Pancreas (tissue), 10 donors: ENCODE measurements around the gene MACROD2. TPM values are rescaled to one million over a fixed set of nuclear protein-coding genes. Genes with fewer than 3 reads are reported as not detected.
A peak's percentile ranks its signal among the peaks of the same experiment; 100 is the strongest.

Source experiments
- ATAC-seq, 4 donors: fragments of 200-7000 bp; cut with Tn5 transposase; one replicate each; pipeline versions ENCODE4 v1.8.0 to v1.9.1; 2020; ENCODE audit warnings: mild to moderate bottlenecking in 4 of 4, moderate library complexity in 4 of 4
- DNase-seq, 6 donors: peaks; one replicate each; pipeline ENCODE4 v3.0.0-alpha.2; 2020
- FAIRE-seq: peaks from 2 replicates; lab custom pipeline; 2012; peaks lifted over from hg19 to GRCh38; lab: Jason Lieb, UNC
- H3K27ac ChIP-seq, 4 donors: fragments of 200-600 bp; sonication (generic); 1 replicate in 3 of 4; 2 replicates in 1 of 4; pipeline versions ENCODE4 v1.5.0 to v1.8.0; 2020
- H3K27me3 ChIP-seq, 4 donors: fragments of 200-600 bp; one replicate each; pipeline ENCODE4 v1.8.0; 2021
- H3K36me3 ChIP-seq, 3 donors: fragments of 200-600 bp; sonication (generic) in 1 of 3; one replicate each; pipeline versions ENCODE4 v1.5.0 to v1.8.0; 2020 to 2021
- H3K4me1 ChIP-seq, 3 donors: fragments of 200-600 bp; one replicate each; pipeline ENCODE4 v1.8.0; 2021
- H3K4me3 ChIP-seq, 4 donors: fragments of 200-600 bp; sonication (generic) in 2 of 4; one replicate each; pipeline versions ENCODE4 v1.5.0 to v1.8.0; 2020 to 2021
- H3K9me3 ChIP-seq, 4 donors: fragments of 200-600 bp; one replicate each; pipeline ENCODE4 v1.8.0; 2021
- CTCF ChIP-seq, 4 donors: fragments of 200-600 bp; sonication (generic) in 3 of 4; IDR thresholded peaks; one replicate each; pipeline versions ENCODE4 v1.5.0 to v1.8.0; 2021; ENCODE audit warnings: antibody characterized with exemption in 4 of 4
- WGBS, 2 donors: extraction: QIAGEN DNeasy Blood & Tissue Kit; methylation state at CpG; one replicate each; pipeline ENCODE4 v1.1.7; 2013; 5-methylcytosine and 5-hydroxymethylcytosine counted together
- intact Hi-C, 3 donors: fragments of 100-400 bp; cut with DNase I; formaldehyde crosslinking; loops; one replicate each; pipeline versions ENCODE4 v1.11.1 to v1.14.2; 2022
- polyA plus RNA-seq, 2 donors: library from polyadenylated mRNA; stranded (reverse); fragments of 200-250 nt; gene quantifications; one replicate each; pipeline ENCODE4 v1.2.3, GENCODE V29; 2013
- total RNA-seq, 6 donors: library from RNA; stranded (reverse); fragmentation: NEBNext Ultra II Directional in 4 of 6; extraction: Animal tissue kit (Norgen Biotek cat#: 25700) in 4 of 6; gene quantifications; one replicate each; pipeline versions ENCODE4 v1.2.1 to v1.2.4, GENCODE V29; 2021 to 2023
- donor health status: healthy with polysubstance abuse.
- donor health status: DM: no; HTN: no; CAD: no; lungs with moderate emphysema.
- donor health status: DM: no; HTN: no; CAD: no.
- donor health status: control.
- donor health status: control.
- donor health status: Bipolar disorder and iron deficiency.
- donor health status: DM: yes; HTN: yes; CAD: no.
- donor health status: DM: no; HTN: no; CAD: no.
- donor health status: DM: no; HTN: no; CAD: no.
- donor health status: DM: yes; HTN: yes; CAD: no.

MACROD2 gene
- total and polyA plus RNA-seq, 8 donors, result 1.7 to 4.9 (median 2.7) TPM

DNA sequence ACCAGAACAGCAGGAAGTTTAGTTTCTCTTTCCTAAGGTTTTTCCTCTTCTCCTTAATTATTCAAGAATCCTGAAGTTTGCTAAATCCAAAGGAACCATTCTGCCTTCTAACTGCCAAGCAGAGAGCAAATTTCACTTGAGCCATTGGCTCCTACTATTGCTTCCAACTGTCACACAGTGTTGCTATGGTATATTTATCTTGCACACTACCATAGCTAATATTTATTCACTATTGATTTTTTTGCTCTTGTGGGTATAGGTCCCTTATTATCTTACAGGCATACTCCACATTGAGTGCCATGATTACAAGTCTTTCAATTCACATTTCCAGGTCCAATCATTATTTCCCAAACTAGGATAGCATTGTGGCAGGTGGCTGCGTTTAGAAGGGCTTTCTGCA lies 608.8 kb downstream of the MACROD2 start:
- peak in 2 of 4 donors; percentile 49 to 62 for ATAC-seq
- 33 to 38% methylated on average over 1 of the region's 1 CpG for WGBS, 2 donors
- no peaks in the 10 kb centered on the region for H3K36me3 ChIP-seq
- TF ChIP-seq CTCF (IDR thresholded peaks at IDR 0.05), result no peak
- no peak overlapping the region for H3K27ac ChIP-seq
- H3K27me3 ChIP-seq, result no peaks in the 10 kb centered on the region
- DNase-seq, result no peak
- peaks cover 0 to 6% (median 5%) of the 10 kb centered on the region in 3 donors for H3K4me1 ChIP-seq
- intact Hi-C loops, result no loop called here
- H3K4me3 ChIP-seq, result no peak overlapping the region
- H3K9me3 ChIP-seq, result no peaks in the 10 kb centered on the region
- no peak for FAIRE-seq

- Histone ChIP-seq H3K36me3 (no peaks in the 10 kb centered on the region), H3K27me3 (no peaks in the 10 kb centered on the region), H3K27ac (no peak overlapping the region), H3K9me3 (no peaks in the 10 kb centered on the region), H3K4me1 (peaks cover 0 to under 1% (median 0%) of the 10 kb centered on the region in 3 donors), H3K4me3 (no peak overlapping the region)
- FAIRE-seq (no peak), DNase-seq (no peak), ATAC-seq (no peak)
- intact Hi-C loops, result no loop called here
- WGBS, 2 donors, result 86 to 88% methylated on average over 4 of the region's 4 CpGs
- no peak for TF ChIP-seq CTCF (IDR thresholded peaks at IDR 0.05)
Measured at GRCh38 chr20:14609328-14610221, 614.3 kb downstream of the MACROD2 start.

DNA sequence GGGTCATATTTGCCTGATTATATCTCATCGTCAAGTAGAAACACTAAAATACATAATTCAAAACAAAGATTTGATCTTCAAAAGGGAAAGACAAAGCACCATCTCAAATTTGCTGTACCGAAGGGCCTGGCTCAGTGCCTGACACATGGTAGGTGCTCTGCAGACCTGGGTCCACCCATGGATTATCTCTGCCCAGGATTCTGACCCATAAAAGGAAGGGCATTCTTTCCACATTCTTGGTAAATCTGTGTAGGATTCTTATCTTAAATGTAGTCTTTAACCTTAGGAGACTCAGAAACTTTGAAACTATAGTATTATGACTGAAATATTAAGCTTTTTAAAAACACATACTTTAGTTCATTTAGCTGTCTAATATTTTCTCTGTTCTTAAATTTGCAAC lies 616.2 kb downstream of the MACROD2 start:
- FAIRE-seq (no peak), ATAC-seq (no peak), DNase-seq (no peak)
- intact Hi-C loops, result no loop called here
- TF ChIP-seq CTCF (IDR thresholded peaks at IDR 0.05), result no peak
- Histone ChIP-seq H3K9me3 (no peaks in the 10 kb centered on the region), H3K4me3 (no peak overlapping the region), H3K27me3 (no peaks in the 10 kb centered on the region), H3K27ac (no peak overlapping the region), H3K4me1 (no peaks in the 10 kb centered on the region), H3K36me3 (no peaks in the 10 kb centered on the region)
- 92 to 93% methylated on average over 2 of the region's 2 CpGs for WGBS, 2 donors

GRCh38 chr20:14612391-14612790 lies 617.1 kb downstream of the MACROD2 start:
- FAIRE-seq (no peak), DNase-seq (no peak), ATAC-seq (no peak)
- WGBS, 2 donors, result 80 to 84% methylated on average over 1 of the region's 1 CpG
- Histone ChIP-seq H3K4me1 (no peaks in the 10 kb centered on the region), H3K9me3 (no peaks in the 10 kb centered on the region), H3K27ac (no peak overlapping the region), H3K4me3 (no peak overlapping the region), H3K27me3 (no peaks in the 10 kb centered on the region), H3K36me3 (no peaks in the 10 kb centered on the region)
- no peak for TF ChIP-seq CTCF (IDR thresholded peaks at IDR 0.05)
- intact Hi-C loops, result no loop called here

- no peak for DNase-seq
- Histone ChIP-seq H3K27ac (no peak overlapping the region), H3K27me3 (no peaks in the 10 kb centered on the region), H3K4me1 (no peaks in the 10 kb centered on the region), H3K4me3 (no peak overlapping the region), H3K9me3 (no peaks in the 10 kb centered on the region), H3K36me3 (no peaks in the 10 kb centered on the region)
- no peak for FAIRE-seq
- no peak for TF ChIP-seq CTCF (IDR thresholded peaks at IDR 0.05)
- no peak for ATAC-seq
- 94 to 95% methylated on average over 3 of the region's 3 CpGs for WGBS, 2 donors
- intact Hi-C loops, result no loop called here
Measured at GRCh38 chr20:14616003-14616402, 620.7 kb downstream of the MACROD2 start.
